ENCODE data around the gene MDH1B. TPM values are rescaled to one million over a fixed set of nuclear protein-coding genes. Genes with fewer than 3 reads are reported as not detected.

MDH1B gene
- polyA plus RNA-seq, 2 of the 4 experiments (the other 2 are of a cell fraction) = 2.8 to 3.2 TPM

DNA sequence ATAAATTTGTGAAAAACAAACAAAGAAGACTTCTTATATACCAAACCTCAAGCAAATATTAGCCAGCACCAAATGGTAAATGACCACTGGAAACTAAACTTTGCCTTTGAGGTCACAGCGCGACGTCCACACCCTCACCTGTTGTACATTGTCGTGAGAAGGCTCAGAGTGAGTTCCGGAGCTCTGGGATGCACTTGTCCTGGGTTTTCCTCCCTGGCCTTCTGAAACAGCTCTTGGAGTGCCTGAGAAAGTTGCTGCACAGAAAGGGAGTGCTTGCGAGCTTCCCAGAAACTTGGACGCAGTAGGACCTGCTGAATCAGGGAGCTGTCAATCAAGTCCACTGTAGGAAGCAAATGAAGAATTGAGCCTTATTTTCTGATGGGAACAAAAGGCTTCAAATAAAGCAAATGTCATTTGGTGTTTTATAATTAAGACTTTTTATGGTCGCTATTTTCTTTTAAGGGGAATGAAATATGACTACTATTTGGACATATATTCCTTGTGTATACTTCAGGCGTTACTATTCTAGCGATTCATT, 57.9 kb downstream of the MDH1B start (continued):
- TF ChIP-seq SREBF2 (IDR thresholded peaks at IDR 0.05) (no peak), EP300 (IDR thresholded peaks at IDR 0.05) (no peak)

DNA sequence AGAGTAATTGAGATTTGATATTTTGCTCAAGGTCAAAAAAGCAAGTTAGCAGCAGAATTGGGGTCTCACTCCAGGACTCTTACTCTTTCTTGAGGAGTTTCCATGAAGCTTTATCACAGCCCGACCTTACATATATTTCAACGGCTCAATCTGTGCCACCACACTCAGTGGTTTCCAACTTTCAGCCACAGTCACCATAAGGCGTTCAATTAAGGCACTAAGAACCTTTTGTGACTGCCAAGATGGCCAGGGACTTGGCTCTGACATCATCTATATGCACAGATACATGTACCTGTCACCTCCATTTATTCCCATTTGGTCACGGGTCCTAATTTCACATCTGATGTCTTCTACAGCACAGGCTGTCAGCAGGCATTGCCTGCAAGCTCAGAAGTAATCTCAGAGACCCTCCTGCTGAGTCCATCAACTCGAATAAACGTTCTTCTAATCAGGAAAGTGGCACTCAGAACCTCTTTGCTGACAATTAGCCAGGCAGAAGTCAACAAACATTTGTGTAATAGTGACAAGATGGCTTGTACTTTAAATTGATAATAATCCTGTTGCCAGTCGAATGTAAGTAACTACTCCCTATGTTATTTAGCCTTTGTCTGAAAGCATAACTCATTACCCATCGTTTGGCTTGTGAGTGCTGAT, 63.0 kb downstream of the MDH1B start:
- Histone ChIP-seq H3K4me2 (no peak overlapping the region), H3K9me3 (no peaks in the 10 kb centered on the region), H3K4me1 (no peaks in the 10 kb centered on the region), H3K27ac (no peak overlapping the region), H3K4me3 (no peak overlapping the region)
- 2% methylated on average over 8 of the region's 8 CpGs for WGBS (ENCODE audit: missing lambda C conversion rate)
- POLR2A ChIA-PET = no interaction called here
- FAIRE-seq (no peak), DNase-seq (ENCODE audit: low read depth in 1 of 2, low spot score in 1 of 2) (no peak), ATAC-seq (no peak)
- CTCF ChIA-PET = no interaction called here
- no peak for TF ChIP-seq GATA3 (IDR thresholded peaks at IDR 0.05; ENCODE audit: borderline replicate concordance)
- TF ChIP-seq, protein P1, sequence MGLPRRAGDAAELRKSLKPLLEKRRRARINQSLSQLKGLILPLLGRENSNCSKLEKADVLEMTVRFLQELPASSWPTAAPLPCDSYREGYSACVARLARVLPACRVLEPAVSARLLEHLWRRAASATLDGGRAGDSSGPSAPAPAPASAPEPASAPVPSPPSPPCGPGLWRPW (IDR thresholded peaks at IDR 0.05) = no peak
- TF ChIP-seq TFCP2L1 (CRISPR knock-in tag; IDR thresholded peaks at IDR 0.05) = no peak
- TF ChIP-seq NR3C1 (IDR thresholded peaks at IDR 0.05) = no peak
- no peak for TF ChIP-seq FOSB (CRISPR knock-in tag; IDR thresholded peaks at IDR 0.05)
- no peak for TF ChIP-seq SREBF2 (IDR thresholded peaks at IDR 0.05)
- no peak for TF ChIP-seq BHLHE40 (IDR thresholded peaks at IDR 0.05; ENCODE audit: low read depth, low read length)
- no peak for TF ChIP-seq ESRRA (IDR thresholded peaks at IDR 0.05; ENCODE audit: borderline replicate concordance, low read length)
- TF ChIP-seq, protein P2, sequence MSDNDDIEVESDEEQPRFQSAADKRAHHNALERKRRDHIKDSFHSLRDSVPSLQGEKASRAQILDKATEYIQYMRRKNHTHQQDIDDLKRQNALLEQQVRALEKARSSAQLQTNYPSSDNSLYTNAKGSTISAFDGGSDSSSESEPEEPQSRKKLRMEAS (IDR thresholded peaks at IDR 0.05) = no peak
- TF ChIP-seq NFE2L2 (conservative IDR thresholded peaks at IDR 0.05; ENCODE audit: low read length) = no peak
- no peak for TF ChIP-seq POLR2A (IDR thresholded peaks at IDR 0.05; ENCODE audit: low read length)
- TF ChIP-seq RARB (CRISPR knock-in tag; IDR thresholded peaks at IDR 0.05) = no peak
- TF ChIP-seq CHD4 (IDR thresholded peaks at IDR 0.05; ENCODE audit: borderline replicate concordance) = no peak
- TF ChIP-seq ZSCAN20 (CRISPR knock-in tag; IDR thresholded peaks at IDR 0.05) = no peak
- TF ChIP-seq FOXS1 (CRISPR knock-in tag; IDR thresholded peaks at IDR 0.05) = no peak
- TF ChIP-seq HDAC2 (IDR thresholded peaks at IDR 0.05) = no peak
- TF ChIP-seq RAD21 (conservative IDR thresholded peaks at IDR 0.05 in 1 of 2, IDR thresholded peaks at IDR 0.05 in 1 of 2) = no peak
- TF ChIP-seq, protein P3, sequence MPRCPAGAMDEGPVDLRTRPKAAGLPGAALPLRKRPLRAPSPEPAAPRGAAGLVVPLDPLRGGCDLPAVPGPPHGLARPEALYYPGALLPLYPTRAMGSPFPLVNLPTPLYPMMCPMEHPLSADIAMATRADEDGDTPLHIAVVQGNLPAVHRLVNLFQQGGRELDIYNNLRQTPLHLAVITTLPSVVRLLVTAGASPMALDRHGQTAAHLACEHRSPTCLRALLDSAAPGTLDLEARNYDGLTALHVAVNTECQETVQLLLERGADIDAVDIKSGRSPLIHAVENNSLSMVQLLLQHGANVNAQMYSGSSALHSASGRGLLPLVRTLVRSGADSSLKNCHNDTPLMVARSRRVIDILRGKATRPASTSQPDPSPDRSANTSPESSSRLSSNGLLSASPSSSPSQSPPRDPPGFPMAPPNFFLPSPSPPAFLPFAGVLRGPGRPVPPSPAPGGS (IDR thresholded peaks at IDR 0.05) = no peak
- TF ChIP-seq EHMT2 (IDR thresholded peaks at IDR 0.05; ENCODE audit: low read depth) = no peak

DNA sequence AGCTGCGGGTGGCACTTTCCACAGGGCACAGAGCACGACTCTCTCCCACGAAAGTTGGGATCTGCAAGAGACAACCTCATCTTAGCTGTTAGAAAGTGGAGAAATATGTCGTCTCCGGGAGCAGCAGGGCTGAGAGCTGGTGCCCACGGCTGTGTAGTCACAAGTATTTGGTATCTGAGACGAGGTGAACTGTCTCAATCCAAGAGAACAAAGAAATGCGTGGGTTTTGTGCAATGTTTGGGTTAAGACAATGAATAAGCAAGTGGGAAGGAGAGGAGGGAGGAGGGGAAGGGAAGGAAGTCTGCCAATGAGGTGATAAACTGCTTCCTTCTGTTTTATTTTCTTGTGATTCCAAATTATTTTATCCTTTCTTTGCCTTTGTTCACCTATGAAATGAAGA, 65.0 kb downstream of the MDH1B start:
- CTCF ChIA-PET = interaction anchor here (0.5 to 1.7 kb wide), 3 partner anchors 8 to 1046 kb away, joined by 3 read pairs; no protein-coding TSS in a partner anchor
- no peak overlapping the region for H3K4me2 ChIP-seq

DNA sequence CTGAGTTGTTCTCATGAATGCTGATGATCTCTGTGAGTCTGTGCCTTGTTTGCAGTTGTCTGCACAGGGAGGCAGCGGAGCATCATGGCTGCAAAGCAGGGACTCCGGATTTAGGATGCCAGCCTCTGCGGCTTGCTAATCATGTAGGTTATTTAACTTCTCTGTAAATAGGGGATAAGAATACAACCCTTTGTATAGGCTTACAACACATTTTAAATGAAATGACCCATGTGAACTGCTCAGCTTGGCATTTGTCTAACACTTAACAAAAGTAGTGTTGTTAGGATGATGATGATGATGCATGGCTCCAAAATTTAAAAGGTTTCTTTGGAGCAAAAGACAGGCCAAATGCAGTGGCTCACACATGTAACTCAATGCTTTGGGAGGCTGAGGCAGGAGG, 66.3 kb downstream of the MDH1B start:
- ChIA-PET CTCF (interaction anchor here (1.6 to 1.7 kb wide), 2 partner anchors 9 to 84 kb away, joined by 3 to 5 read pairs; no protein-coding TSS in a partner anchor), POLR2A (no interaction called here)
- Histone ChIP-seq H3K9me3 (no peaks in the 10 kb centered on the region), H3K27ac (no peak overlapping the region), H3K4me3 (no peak overlapping the region), H3K4me1 (no peaks in the 10 kb centered on the region), H3K4me2 (no peak overlapping the region)
- no peak for ATAC-seq
- no peak for FAIRE-seq
- 75% methylated on average over 3 of the region's 3 CpGs for WGBS (ENCODE audit: missing lambda C conversion rate)
- no peak for DNase-seq (ENCODE audit: low read depth in 1 of 2, low spot score in 1 of 2)
- TF ChIP-seq NPAS2 (CRISPR knock-in tag; IDR thresholded peaks at IDR 0.05; ENCODE audit: borderline replicate concordance) (no peak), SREBF2 (IDR thresholded peaks at IDR 0.05) (no peak), POLR2A (IDR thresholded peaks at IDR 0.05; ENCODE audit: low read length) (no peak), ZFP36 (IDR thresholded peaks at IDR 0.05; ENCODE audit: borderline replicate concordance, partially characterized antibody) (no peak), SMC3 (IDR thresholded peaks at IDR 0.05) (no peak), PHF8 (IDR thresholded peaks at IDR 0.05; ENCODE audit: borderline replicate concordance, low read depth) (no peak), RNF2 (IDR thresholded peaks at IDR 0.05; ENCODE audit: borderline replicate concordance, low read depth) (no peak), JUNB (IDR thresholded peaks at IDR 0.05) (no peak), CEBPB (IDR thresholded peaks at IDR 0.05) (no peak), MYC (IDR thresholded peaks at IDR 0.05; ENCODE audit: borderline replicate concordance, low read length) (no peak)
- TF ChIP-seq, protein P4, sequence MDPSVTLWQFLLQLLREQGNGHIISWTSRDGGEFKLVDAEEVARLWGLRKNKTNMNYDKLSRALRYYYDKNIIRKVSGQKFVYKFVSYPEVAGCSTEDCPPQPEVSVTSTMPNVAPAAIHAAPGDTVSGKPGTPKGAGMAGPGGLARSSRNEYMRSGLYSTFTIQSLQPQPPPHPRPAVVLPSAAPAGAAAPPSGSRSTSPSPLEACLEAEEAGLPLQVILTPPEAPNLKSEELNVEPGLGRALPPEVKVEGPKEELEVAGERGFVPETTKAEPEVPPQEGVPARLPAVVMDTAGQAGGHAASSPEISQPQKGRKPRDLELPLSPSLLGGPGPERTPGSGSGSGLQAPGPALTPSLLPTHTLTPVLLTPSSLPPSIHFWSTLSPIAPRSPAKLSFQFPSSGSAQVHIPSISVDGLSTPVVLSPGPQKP (IDR thresholded peaks at IDR 0.05; ENCODE audit: low read depth, low read length) = no peak
- TF ChIP-seq, protein P2 (IDR thresholded peaks at IDR 0.05) = no peak
- TF ChIP-seq, protein P5, sequence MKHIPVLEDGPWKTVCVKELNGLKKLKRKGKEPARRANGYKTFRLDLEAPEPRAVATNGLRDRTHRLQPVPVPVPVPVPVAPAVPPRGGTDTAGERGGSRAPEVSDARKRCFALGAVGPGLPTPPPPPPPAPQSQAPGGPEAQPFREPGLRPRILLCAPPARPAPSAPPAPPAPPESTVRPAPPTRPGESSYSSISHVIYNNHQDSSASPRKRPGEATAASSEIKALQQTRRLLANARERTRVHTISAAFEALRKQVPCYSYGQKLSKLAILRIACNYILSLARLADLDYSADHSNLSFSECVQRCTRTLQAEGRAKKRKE (CRISPR knock-in tag; IDR thresholded peaks at IDR 0.05; ENCODE audit: low read depth) = no peak

More for the DNA sequence above, 65.0 kb downstream of the MDH1B start:
- Histone ChIP-seq H3K4me3 (no peak overlapping the region), H3K27ac (no peak overlapping the region), H3K4me1 (no peaks in the 10 kb centered on the region), H3K9me3 (no peaks in the 10 kb centered on the region)
- ATAC-seq (no peak), FAIRE-seq (no peak), DNase-seq (ENCODE audit: low read depth in 1 of 2, low spot score in 1 of 2) (no peak)
- WGBS (ENCODE audit: missing lambda C conversion rate) = 25% methylated on average over 8 of the region's 8 CpGs
- POLR2A ChIA-PET = no interaction called here
- TF ChIP-seq HOXB5 (CRISPR knock-in tag; IDR thresholded peaks at IDR 0.05) = no peak
- TF ChIP-seq EHMT2 (IDR thresholded peaks at IDR 0.05; ENCODE audit: low read depth) = no peak

Data from A549 (cell line).